SK-N-SH (cell line): ENCODE measurements around the gene GSK3A. TPM values are rescaled to one million over a fixed set of nuclear protein-coding genes. Genes with fewer than 3 reads are reported as not detected.

Experiments used
- CTCF ChIA-PET: fragments of 300-600, 350-600 bp; formaldehyde crosslinking; extraction: SDS; loops from one replicate; lab custom pipeline; 2021; lab: Yijun Ruan, JAX
- POLR2A ChIA-PET: fragments of 350-600 bp; sonication (Branson Sonifier 250); formaldehyde crosslinking; extraction: SDS; loops from one replicate; lab custom pipeline; 2020; ENCODE audit warnings: antibody characterized with exemption, inconsistent platforms; lab: Yijun Ruan, JAX
- DNase-seq: peaks from one replicate; pipeline ENCODE4 v3.0.0; 2012
- H2AFZ ChIP-seq: fragments of 200-600 bp; sonication (generic); 2 replicates; pipeline ENCODE4 v1.8.1; 2016; ENCODE audit warnings: antibody characterized with exemption, mild to moderate bottlenecking, low read depth
- H3F3A ChIP-seq: fragments of 200-600 bp; sonication (generic); replicated peaks from 2 replicates; pipeline ENCODE3; 2016; ENCODE audit warnings: antibody characterized with exemption, mild to moderate bottlenecking; ENCODE audit not compliant: insufficient read depth
- H3K27ac ChIP-seq, 2 experiments: fragments of 200-500 bp in 1 of 2; fragments of 200-600 bp in 1 of 2; sonication (Bioruptor generic) in 1 of 2; sonication (generic), shearing (Covaris generic) in 1 of 2; 2 replicates each; pipeline versions ENCODE4 v1.5.1 to v1.6.1; 2014 to 2016; ENCODE audit warnings: low read depth in 2 of 2, inconsistent platforms in 1 of 2, low read length in 1 of 2, mild to moderate bottlenecking in 1 of 2, mixed read lengths in 1 of 2
- H3K27me3 ChIP-seq: fragments of 200-600 bp; sonication (generic), shearing (Covaris generic); 2 replicates; pipeline ENCODE4 v1.6.1; 2016; ENCODE audit warnings: mixed run types; ENCODE audit not compliant: insufficient read depth
- H3K36me3 ChIP-seq, 2 experiments: fragments of 200-500 bp in 1 of 2; fragments of 200-600 bp in 1 of 2; sonication (Bioruptor generic) in 1 of 2; sonication (generic) in 1 of 2; replicated peaks in 1 of 2; 2 replicates each; pipeline versions ENCODE3 to v1.5.1; 2014 to 2016; ENCODE audit warnings: low read length in 1 of 2, mild to moderate bottlenecking in 1 of 2; ENCODE audit not compliant: insufficient read depth in 2 of 2, control insufficient read depth in 1 of 2
- H3K4me1 ChIP-seq, 2 experiments: fragments of 200-500 bp in 1 of 2; fragments of 200-600 bp in 1 of 2; sonication (Bioruptor generic) in 1 of 2; sonication (generic), shearing (Covaris generic) in 1 of 2; 2 replicates each; pipeline versions ENCODE4 v1.5.1 to v1.6.1; 2014 to 2016; ENCODE audit warnings: low read depth in 1 of 2, low read length in 1 of 2, mixed run types in 1 of 2; ENCODE audit not compliant: insufficient read depth in 2 of 2, control insufficient read depth in 1 of 2
- H3K4me2 ChIP-seq: fragments of 200-600 bp; sonication (generic), shearing (Covaris generic); 2 replicates; pipeline ENCODE4 v1.6.1; 2017; ENCODE audit warnings: mixed run types
- H3K4me3 ChIP-seq, 2 experiments: fragments of 200-500 bp in 1 of 2; fragments of 200-600 bp in 1 of 2; sonication (Bioruptor generic) in 1 of 2; sonication (generic), shearing (Covaris generic) in 1 of 2; 2 replicates each; pipeline versions ENCODE4 v1.5.1 to v1.8.1; 2014 to 2016; ENCODE audit warnings: low read depth in 2 of 2, inconsistent platforms in 1 of 2, low read length in 1 of 2, mild to moderate bottlenecking in 1 of 2, mixed read lengths in 1 of 2, moderate library complexity in 1 of 2
- H3K79me2 ChIP-seq: fragments of 200-600 bp; sonication (generic); 2 replicates; pipeline ENCODE4 v1.8.1; 2017; ENCODE audit warnings: mild to moderate bottlenecking; ENCODE audit not compliant: insufficient read depth
- H3K9ac ChIP-seq: fragments of 200-600 bp; sonication (generic); 2 replicates; pipeline ENCODE4 v1.6.1; 2017; ENCODE audit warnings: mixed run types
- H3K9me2 ChIP-seq: fragments of 200-600 bp; sonication (generic); 2 replicates; pipeline ENCODE4 v1.6.1; 2017; ENCODE audit warnings: mixed run types
- H3K9me3 ChIP-seq: fragments of 200-600 bp; sonication (generic); 2 replicates; pipeline ENCODE4 v1.6.1; 2017; ENCODE audit warnings: mixed run types, mild to moderate bottlenecking, moderate library complexity
- H4K20me1 ChIP-seq: fragments of 200-600 bp; sonication (generic); 2 replicates; pipeline ENCODE4 v1.6.1; 2017; ENCODE audit warnings: mild to moderate bottlenecking, mixed run types; ENCODE audit not compliant: insufficient read depth
- ELF1 ChIP-seq: IDR thresholded peaks from 2 replicates; pipeline ENCODE4 v1.4.0; 2012
- EZH2phosphoT487 ChIP-seq: fragments of 200-600 bp; sonication (generic); IDR thresholded peaks from 2 replicates; pipeline ENCODE4 v1.6.1; 2017; ENCODE audit warnings: low read depth, mixed run types, mild to moderate bottlenecking, antibody characterized with exemption, moderate library complexity, borderline replicate concordance
- FOSL2 ChIP-seq: IDR thresholded peaks from 2 replicates; pipeline ENCODE4 v1.4.0; 2012; ENCODE audit warnings: low read depth, mild to moderate bottlenecking, moderate library complexity, borderline replicate concordance
- FOXM1 ChIP-seq: IDR thresholded peaks from 2 replicates; pipeline ENCODE4 v1.4.0; 2012; ENCODE audit warnings: low read depth, mild to moderate bottlenecking
- GATA2 ChIP-seq: sonication (generic); formaldehyde crosslinking; IDR thresholded peaks from 2 replicates; pipeline ENCODE4 v1.5.0; 2020; ENCODE audit warnings: mild to moderate bottlenecking, missing genetic modification reagents
- IRF3 ChIP-seq: fragments of 150-350 bp; IDR thresholded peaks from 2 replicates; pipeline ENCODE4 v1.6.1; 2016; ENCODE audit warnings: mild to moderate bottlenecking, low read depth, low read length
- JUND ChIP-seq: IDR thresholded peaks from 2 replicates; pipeline ENCODE4 v1.4.0; 2012
- MXI1 ChIP-seq: IDR thresholded peaks from 2 replicates; pipeline ENCODE4 v1.6.1; 2012; ENCODE audit warnings: mild to moderate bottlenecking, low read depth, low read length, improper control_type of control experiment
- NRF1 ChIP-seq: IDR thresholded peaks from 2 replicates; pipeline ENCODE4 v1.6.1; 2012; ENCODE audit warnings: low read depth, mild to moderate bottlenecking, low read length
- RAD21 ChIP-seq: IDR thresholded peaks from 2 replicates; pipeline ENCODE4 v1.6.1; 2012; ENCODE audit warnings: mild to moderate bottlenecking, low read length
- RCOR1 ChIP-seq: fragments of 150-350 bp; IDR thresholded peaks from 2 replicates; pipeline ENCODE4 v1.6.1; 2017; ENCODE audit warnings: antibody characterized with exemption, low read length
- RFX5 ChIP-seq: IDR thresholded peaks from 2 replicates; pipeline ENCODE4 v1.6.1; 2012; ENCODE audit warnings: mild to moderate bottlenecking, improper control_type of control experiment, low read length
- RXRA ChIP-seq: IDR thresholded peaks from 2 replicates; pipeline ENCODE4 v1.4.0; 2012; ENCODE audit warnings: low read depth, mild to moderate bottlenecking, borderline replicate concordance
- SIN3A ChIP-seq: IDR thresholded peaks from 2 replicates; pipeline ENCODE4 v1.6.1; 2012; ENCODE audit warnings: low read depth, mild to moderate bottlenecking, low read length, moderate library complexity, borderline replicate concordance
- SMC3 ChIP-seq: IDR thresholded peaks from 2 replicates; pipeline ENCODE4 v1.6.1; 2012; ENCODE audit warnings: low read depth, low read length, improper control_type of control experiment
- TAF1 ChIP-seq: IDR thresholded peaks from 2 replicates; pipeline ENCODE4 v1.6.1; 2012; ENCODE audit warnings: low read depth, mild to moderate bottlenecking, low read length, moderate library complexity, borderline replicate concordance
- TCF12 ChIP-seq: IDR thresholded peaks from 2 replicates; pipeline ENCODE4 v1.4.0; 2012
- TEAD4 ChIP-seq: IDR thresholded peaks from 2 replicates; pipeline ENCODE4 v1.4.0; 2012; ENCODE audit warnings: mild to moderate bottlenecking, borderline replicate concordance; ENCODE audit not compliant: insufficient read depth
- YY1 ChIP-seq: IDR thresholded peaks from 2 replicates; pipeline ENCODE4 v1.4.0; 2012; ENCODE audit warnings: low read depth, mild to moderate bottlenecking
- WGBS: methylation state at CpG from one replicate; pipeline ENCODE4 v1.1.6; 2017; ENCODE audit warnings: low lambda C conversion rate; 5-methylcytosine and 5-hydroxymethylcytosine counted together
- polyA plus RNA-seq, 3 experiments: library from polyadenylated mRNA; depleted of rRNA; stranded (reverse); fragments of >200 nt; gene quantifications; 2 replicates each; pipeline ENCODE4 v1.2.3, GENCODE V29; 2012
- TF ChIP-seq, protein P1 (sequence below): IDR thresholded peaks from 2 replicates; pipeline ENCODE4 v1.4.0; 2012; ENCODE audit warnings: low read depth
- TF ChIP-seq, protein P2 (sequence below): IDR thresholded peaks from 2 replicates; pipeline ENCODE4 v1.6.1; 2012; ENCODE audit warnings: mild to moderate bottlenecking, low read depth, low read length, moderate library complexity
- TF ChIP-seq, protein P3 (sequence below): fragments of 150-350 bp; IDR thresholded peaks from 2 replicates; pipeline ENCODE4 v1.6.1; 2017; ENCODE audit warnings: antibody characterized with exemption, low read length, low read depth, borderline replicate concordance
- TF ChIP-seq, protein P4 (sequence below): IDR thresholded peaks from 2 replicates; pipeline ENCODE4 v1.4.0; 2012; ENCODE audit warnings: low read depth, borderline replicate concordance

Gene GSK3A
- polyA plus RNA-seq, 1 of the 3 experiments (the other 2 are of a cell fraction): 42.1 TPM

GRCh38 chr19:42281827-42282762, 39.7 kb upstream of the GSK3A start:
- Histone ChIP-seq H3K27me3 (no peaks in the 10 kb centered on the region), H3K4me2 (peak overlapping the region; percentile 97), H3K9ac (peak overlapping the region; percentile 65), H2AFZ (no peak overlapping the region), H4K20me1 (peaks cover 24% of the 10 kb centered on the region), H3K4me3 (peak overlapping the region; percentile 58 to 69), H3K36me3 (peaks cover 0 to 4% of the 10 kb centered on the region in 2 experiments), H3K9me3 (no peaks in the 10 kb centered on the region), H3K9me2 (no peaks in the 10 kb centered on the region), H3K27ac (peak overlapping the region; percentile 93 to 96), H3K4me1 (peaks cover 58 to 72% of the 10 kb centered on the region in 2 experiments), H3F3A (peaks cover 48% of the 10 kb centered on the region), H3K79me2 (peaks cover 64% of the 10 kb centered on the region)
- ChIA-PET POLR2A (interaction anchor here (0.7 to 1.0 kb wide), 2 partner anchors 27 to 38 kb away, joined by 3 to 5 read pairs; partner anchors contain the start of gene ERF), CTCF (interaction anchor here (0.9 to 7.1 kb wide), 6 partner anchors 12 to 173 kb away, joined by 3 to 205 read pairs (median 4); partner anchors contain the start of gene GSK3A)
- 20% methylated on average over 7 of the region's 7 CpGs for WGBS
- DNase-seq: no peak
- peak; percentile 94; the same call in 1 of the 2 replicates for TF ChIP-seq FOSL2
- no peak for TF ChIP-seq RAD21
- no peak for TF ChIP-seq RCOR1
- no peak for TF ChIP-seq SMC3
- TF ChIP-seq RFX5: no peak
- no peak for TF ChIP-seq NRF1
- TF ChIP-seq, protein P1, sequence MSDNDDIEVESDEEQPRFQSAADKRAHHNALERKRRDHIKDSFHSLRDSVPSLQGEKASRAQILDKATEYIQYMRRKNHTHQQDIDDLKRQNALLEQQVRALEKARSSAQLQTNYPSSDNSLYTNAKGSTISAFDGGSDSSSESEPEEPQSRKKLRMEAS: peak; percentile 67
- TF ChIP-seq, protein P2, sequence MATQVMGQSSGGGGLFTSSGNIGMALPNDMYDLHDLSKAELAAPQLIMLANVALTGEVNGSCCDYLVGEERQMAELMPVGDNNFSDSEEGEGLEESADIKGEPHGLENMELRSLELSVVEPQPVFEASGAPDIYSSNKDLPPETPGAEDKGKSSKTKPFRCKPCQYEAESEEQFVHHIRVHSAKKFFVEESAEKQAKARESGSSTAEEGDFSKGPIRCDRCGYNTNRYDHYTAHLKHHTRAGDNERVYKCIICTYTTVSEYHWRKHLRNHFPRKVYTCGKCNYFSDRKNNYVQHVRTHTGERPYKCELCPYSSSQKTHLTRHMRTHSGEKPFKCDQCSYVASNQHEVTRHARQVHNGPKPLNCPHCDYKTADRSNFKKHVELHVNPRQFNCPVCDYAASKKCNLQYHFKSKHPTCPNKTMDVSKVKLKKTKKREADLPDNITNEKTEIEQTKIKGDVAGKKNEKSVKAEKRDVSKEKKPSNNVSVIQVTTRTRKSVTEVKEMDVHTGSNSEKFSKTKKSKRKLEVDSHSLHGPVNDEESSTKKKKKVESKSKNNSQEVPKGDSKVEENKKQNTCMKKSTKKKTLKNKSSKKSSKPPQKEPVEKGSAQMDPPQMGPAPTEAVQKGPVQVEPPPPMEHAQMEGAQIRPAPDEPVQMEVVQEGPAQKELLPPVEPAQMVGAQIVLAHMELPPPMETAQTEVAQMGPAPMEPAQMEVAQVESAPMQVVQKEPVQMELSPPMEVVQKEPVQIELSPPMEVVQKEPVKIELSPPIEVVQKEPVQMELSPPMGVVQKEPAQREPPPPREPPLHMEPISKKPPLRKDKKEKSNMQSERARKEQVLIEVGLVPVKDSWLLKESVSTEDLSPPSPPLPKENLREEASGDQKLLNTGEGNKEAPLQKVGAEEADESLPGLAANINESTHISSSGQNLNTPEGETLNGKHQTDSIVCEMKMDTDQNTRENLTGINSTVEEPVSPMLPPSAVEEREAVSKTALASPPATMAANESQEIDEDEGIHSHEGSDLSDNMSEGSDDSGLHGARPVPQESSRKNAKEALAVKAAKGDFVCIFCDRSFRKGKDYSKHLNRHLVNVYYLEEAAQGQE: no peak
- no peak for TF ChIP-seq RXRA
- TF ChIP-seq TCF12: peak; percentile 44; the same call in 1 of the 2 replicates
- TF ChIP-seq TAF1: peak; percentile 41; the same call in 1 of the 2 replicates
- TF ChIP-seq IRF3: no peak
- no peak for TF ChIP-seq GATA2 (CRISPR knock-in tag)
- TF ChIP-seq FOXM1: no peak
- peak; percentile 88; the same call in 1 of the 2 replicates for TF ChIP-seq JUND
- TF ChIP-seq EZH2phosphoT487: no peak
- TF ChIP-seq, protein P3, sequence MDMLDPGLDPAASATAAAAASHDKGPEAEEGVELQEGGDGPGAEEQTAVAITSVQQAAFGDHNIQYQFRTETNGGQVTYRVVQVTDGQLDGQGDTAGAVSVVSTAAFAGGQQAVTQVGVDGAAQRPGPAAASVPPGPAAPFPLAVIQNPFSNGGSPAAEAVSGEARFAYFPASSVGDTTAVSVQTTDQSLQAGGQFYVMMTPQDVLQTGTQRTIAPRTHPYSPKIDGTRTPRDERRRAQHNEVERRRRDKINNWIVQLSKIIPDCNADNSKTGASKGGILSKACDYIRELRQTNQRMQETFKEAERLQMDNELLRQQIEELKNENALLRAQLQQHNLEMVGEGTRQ: no peak
- no peak for TF ChIP-seq MXI1
- TF ChIP-seq ELF1: no peak
- TF ChIP-seq SIN3A: no peak
- no peak for TF ChIP-seq YY1
- no peak for TF ChIP-seq TEAD4
- TF ChIP-seq, protein P4, sequence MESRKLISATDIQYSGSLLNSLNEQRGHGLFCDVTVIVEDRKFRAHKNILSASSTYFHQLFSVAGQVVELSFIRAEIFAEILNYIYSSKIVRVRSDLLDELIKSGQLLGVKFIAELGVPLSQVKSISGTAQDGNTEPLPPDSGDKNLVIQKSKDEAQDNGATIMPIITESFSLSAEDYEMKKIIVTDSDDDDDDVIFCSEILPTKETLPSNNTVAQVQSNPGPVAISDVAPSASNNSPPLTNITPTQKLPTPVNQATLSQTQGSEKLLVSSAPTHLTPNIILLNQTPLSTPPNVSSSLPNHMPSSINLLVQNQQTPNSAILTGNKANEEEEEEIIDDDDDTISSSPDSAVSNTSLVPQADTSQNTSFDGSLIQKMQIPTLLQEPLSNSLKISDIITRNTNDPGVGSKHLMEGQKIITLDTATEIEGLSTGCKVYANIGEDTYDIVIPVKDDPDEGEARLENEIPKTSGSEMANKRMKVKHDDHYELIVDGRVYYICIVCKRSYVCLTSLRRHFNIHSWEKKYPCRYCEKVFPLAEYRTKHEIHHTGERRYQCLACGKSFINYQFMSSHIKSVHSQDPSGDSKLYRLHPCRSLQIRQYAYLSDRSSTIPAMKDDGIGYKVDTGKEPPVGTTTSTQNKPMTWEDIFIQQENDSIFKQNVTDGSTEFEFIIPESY: no peak
